KBM-7 (cell line): Measurements from ENCODE around the gene PRXL2A.
"Not testable (repeated sequence)": the region's sequence is repeated elsewhere in the genome, so short reads cannot be mapped to it uniquely, and the experiment has no call there.

Experiments used
- DNase-seq: peaks from one replicate; pipeline ENCODE4 v3.0.0-alpha.2; 2015
- in situ Hi-C: fragments of 300-500 bp; cut with MboI; formaldehyde crosslinking; loops from 2 replicates; pipeline ENCODE4 v1.14.3; 2020; ENCODE audit warnings: low sequenced_read_pairs, low pct_unique_long_range_greater_than_20kb, mixed read lengths

PRXL2A gene

DNA sequence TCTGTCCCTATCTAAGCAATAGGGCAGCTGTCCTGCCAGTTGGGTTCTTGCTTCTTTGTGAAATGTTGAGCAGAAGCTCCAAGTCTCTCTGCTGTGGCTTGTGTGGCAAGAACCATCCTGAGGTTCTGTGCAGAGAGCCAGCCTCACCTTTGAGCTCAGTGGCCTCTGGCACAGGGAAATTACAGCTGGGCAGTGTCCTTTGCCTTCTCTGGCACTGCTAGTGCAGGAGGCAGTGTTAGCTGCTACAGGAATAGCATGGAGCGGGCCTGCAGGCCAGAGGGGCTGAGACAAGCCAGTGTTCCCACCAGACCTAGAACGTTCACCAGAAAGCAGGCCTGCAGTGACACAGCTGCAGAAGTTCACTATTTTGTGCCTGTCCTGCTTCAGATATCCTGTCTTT is 1.8 kb downstream of the PRXL2A start:
- no peak for DNase-seq
- in situ Hi-C loops, result no loop called here

DNA sequence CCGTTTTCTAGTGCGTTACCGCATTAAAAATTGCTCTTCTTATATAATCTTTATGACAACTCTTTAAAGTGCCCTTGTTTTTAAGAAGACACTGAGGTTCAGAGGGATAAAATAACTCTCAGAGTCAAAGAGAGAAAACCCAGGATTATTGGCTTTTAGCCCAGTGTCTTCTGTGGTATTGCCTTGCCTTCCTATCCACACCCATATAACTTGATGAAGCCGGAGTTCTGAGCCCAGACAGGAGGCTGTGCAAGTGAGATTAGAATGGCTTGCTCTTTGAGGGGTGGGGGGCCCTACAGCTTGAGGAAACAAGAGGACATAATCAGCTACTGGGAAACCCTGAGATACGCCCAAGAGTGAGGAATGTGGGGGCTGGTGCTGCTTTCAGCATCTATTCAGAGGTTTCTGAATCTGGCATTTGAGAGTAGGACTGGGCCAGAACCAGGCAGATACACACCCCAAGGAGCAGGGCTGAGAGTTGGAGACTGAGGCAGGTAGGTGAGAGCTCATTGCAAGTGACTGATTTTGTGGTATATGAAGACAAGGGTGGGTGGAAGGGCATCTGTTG is 2.3 kb downstream of the PRXL2A start:
- no peak for DNase-seq

DNA sequence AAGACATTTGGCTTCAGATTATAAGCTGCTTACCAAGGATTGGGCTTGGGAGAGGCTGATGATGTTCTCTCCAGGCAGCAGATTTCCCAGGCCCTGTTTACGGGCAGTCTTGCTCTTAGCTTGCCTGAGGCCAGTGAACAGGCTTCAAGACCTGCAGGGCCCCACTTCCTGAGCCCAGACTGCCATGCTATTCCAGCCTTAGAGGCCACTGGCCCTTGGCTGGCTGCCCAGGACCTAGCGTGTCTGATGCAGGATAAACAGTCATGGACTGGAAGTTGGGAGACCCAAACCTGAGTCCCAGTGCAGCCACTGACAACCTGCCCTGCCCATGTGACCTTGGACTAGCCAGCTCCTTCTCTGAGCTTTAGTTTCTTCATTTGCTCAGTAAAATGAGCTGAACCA is 2.9 kb downstream of the PRXL2A start:
- in situ Hi-C loops, result no loop called here
- DNase-seq, result no peak

More for the DNA sequence above, 2.3 kb downstream of the PRXL2A start:
- in situ Hi-C loops, result no loop called here

DNA sequence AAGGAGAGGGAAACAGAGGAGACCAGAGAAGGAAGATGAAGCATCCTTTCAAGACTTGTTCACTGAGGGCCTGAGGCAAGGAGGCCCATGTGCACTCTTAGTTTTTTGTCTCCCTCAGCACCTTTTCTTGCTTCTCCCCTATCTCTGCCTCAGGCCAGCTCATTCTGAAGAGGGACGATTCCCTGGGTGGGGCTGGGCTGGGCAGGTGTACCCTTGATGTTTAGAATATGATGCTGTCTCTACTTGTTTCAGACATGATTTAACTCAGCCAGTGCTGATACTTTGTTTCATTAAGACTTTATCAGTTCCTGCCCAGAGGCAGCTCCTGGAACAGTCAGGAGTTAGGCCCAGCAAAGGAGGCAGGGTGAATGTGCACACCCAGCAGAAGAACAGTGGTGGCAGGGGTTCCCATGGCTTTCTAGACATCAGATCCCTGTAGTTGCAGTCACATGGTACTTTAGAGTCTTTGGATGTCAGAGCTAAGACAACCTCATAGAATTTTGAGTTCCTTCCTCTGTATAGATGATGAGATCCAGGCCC is 3.4 kb downstream of the PRXL2A start:
- DNase-seq, result no peak
- in situ Hi-C loops, result no loop called here

DNA sequence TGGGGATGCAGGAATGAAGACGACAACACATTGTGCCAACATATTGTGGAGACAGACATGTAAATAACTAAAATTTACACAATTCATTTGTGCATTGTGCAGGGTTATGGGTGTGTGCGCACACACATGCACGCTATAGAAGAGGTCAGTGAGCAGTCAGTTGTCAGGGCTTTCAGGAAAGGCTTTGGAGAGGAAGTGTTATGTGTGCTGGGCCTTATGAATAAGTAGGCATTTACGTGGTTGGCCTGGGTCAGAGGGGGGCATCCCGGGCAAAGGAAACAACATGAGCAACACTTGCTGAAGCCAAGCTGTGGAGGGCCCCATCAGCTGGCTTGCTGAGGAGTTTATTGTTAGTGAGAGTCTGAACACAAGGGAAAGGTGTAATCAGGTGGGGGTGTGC is 4.1 kb downstream of the PRXL2A start:
- no peak for DNase-seq
- in situ Hi-C loops, result no loop called here

DNA sequence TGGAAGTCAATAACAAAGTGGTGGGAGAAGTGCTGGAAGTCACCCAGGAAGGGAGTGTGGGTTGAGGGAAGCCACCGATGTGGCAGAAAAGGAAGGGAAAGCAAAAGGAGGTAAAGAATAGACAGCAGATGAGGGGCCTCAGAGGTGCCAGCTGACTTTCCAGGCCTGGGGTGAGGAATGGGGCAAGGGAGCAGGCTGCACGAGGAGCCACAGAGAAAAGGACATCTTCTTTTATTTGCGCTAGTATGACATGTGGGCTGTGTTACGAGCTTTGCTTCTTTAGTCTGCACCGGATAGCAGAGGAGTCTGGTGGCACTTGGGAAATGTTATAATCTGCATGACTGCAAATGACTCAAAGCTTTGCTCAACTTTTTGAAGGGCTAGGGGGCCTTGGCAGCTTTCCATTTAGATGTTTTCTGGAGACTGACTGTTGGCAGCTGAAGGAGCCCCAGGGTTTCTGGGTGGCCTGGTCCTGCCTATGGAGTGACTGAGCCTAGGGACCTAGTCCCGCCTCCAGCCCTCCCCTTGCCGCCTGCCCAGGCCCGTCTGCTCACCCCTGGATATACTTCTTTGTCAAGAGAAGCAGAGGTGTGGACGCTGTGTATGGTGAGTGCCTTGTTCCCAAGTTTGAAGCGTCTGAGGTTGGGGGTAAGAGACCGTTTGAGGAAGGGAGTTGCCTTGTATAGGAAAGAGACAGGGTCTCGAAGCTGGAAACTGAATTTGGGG is 5.1 kb downstream of the PRXL2A start:
- in situ Hi-C loops, result no loop called here
- DNase-seq, result no peak

DNA sequence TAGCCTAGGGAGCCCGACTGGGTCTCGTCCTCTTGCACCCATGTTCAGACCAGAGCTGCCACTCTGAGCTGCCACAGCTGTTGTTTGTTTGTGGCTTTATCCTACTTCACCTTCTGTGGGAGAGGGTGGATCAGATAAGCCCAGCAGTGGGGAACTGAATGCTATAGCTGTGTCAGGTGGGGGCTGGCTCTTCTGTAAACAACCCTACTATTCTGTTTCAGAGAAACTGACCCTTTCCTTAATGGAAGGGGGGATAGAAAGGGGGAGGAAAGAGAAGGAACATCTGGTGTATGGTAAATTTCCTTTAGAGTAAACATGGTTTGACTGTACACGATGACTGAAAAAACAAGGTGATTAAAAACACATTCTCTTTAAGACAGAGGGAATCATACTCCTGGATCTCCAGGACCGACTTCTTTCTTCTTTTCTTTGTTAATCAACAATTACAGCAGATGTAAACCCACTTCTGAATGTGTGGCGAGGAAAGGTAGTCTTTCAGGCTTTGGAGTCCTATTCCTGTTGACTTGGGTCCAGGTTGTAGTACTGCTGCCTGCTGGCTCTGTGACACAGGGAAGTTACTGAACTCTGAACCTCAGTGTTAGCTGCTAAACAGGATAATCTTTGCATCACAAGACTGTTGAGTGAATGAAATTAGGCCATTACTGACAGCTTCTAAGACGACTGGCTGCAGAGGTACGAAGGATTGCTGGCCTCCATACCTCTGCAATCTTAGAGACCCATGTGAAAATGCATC is 6.0 kb downstream of the PRXL2A start:
- DNase-seq, result no peak
- in situ Hi-C loops, result no loop called here

DNA sequence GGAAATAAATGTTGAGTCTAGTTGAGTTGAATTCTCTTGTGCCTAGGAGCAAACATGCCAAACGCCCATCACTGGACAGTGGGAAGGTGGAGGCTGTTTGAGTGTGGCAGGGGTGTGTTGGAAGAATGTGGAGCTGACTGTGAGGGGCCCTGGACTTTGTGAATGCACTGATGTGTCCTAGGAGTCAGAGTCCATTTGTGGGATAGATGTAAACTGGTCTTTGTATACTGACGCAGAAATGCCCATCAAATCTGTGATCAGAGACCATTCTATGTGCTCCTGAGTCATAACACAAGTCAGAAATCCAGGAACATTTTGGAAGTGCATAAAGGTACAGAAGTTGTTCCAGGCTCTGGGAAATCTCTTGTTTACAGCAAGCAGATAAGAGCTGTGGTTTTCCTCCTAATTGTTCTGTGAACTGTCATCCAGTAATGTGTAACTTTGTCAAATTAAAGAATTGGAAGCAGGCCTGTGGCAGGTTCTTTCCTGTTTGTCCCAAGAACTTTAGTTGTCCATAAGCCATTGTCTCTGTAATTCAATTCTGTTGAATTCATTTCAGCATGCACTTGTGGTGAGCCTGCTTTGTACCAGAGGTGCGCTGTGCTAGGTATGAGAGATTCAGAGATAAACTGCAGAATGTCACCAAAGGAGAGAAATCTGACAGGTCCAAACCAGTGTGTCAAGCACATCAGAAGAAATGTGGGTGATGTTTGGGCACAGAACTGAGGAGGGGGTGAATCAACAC is 7.6 kb downstream of the PRXL2A start:
- no peak for DNase-seq
- in situ Hi-C loops, result no loop called here

DNA sequence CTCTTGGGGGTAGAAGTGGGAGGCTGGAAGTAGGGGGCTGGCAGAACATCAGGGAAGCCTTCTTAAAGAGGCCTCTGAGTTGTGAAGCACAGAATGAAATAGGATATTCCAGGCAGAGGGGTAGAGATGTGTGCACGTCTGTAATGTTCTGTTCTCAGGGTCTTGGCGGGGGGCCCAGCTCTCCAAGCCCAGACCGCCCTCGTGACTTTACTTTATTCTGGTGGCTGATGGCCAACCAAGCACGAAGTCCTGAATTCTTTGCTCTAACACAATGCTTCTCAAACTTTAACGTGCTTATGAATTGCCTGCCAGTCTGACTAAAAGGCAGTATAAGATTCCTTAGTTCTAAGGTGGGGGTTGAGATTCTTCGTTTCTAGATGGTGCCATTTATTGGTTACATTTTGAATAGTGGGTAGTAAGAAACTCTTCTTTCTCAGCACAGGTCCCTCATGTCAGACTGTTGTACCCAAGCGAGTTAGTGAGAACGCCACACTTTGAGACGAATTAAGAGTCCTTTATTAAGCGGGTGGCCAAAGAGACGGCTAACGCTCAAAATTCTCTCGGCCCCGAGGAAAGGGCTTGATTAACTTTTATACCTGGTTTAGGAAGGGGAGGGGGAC is 8.2 kb downstream of the PRXL2A start:
- in situ Hi-C loops, result no loop called here
- DNase-seq, result no peak

DNA sequence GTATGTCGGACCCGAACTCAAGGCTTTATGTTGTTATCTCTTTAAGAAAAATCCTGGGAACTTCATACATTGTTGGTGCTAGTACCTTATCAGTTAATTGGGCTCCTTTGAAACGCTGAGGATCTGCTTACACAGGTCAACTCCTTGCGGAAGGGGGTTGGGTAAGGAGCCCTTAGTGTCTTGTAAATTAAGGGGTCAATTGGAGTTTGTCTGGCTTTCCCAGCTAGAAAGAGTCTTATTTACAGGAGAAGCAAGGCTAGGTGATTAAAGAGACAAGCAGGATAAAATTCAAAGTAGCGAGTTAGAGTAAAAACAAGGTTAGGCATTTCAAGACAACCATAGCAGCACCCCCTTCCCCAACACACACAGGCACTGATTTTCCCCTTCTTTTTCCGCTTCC is 8.9 kb downstream of the PRXL2A start:
- DNase-seq, in situ Hi-C loops: not testable (repeated sequence)

DNA sequence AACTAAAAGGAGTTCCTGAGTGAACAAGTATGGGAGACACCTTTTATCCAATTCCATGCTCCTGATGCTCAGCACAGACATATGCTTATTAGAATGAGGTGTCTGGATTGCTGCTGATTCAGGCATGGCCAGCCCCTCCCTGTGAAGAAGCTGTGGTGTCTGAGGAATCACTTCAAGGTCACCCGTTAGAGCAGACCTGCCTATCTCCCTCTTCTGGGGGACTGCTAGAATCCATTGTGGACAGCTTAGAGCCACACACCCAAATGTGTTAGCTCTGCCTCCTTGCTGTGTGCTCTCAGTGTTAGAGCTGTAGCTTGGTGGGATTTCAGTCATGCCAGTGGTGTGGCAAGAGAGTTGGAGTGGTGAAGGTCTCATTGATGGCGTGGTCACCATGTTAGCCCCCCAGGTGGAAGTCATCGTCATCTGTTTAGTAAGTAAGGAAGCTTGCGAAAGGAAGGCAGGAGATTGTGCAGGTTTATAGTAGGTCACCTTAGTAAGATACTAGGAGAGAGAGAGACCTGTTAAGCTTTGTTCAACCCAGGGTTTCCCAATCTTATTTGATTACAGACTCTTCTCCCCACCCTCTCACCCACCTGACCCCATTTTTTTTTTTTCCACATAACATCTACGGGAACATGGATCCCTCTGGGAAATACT is 12.8 kb downstream of the PRXL2A start:
- in situ Hi-C loops, result no loop called here

DNA sequence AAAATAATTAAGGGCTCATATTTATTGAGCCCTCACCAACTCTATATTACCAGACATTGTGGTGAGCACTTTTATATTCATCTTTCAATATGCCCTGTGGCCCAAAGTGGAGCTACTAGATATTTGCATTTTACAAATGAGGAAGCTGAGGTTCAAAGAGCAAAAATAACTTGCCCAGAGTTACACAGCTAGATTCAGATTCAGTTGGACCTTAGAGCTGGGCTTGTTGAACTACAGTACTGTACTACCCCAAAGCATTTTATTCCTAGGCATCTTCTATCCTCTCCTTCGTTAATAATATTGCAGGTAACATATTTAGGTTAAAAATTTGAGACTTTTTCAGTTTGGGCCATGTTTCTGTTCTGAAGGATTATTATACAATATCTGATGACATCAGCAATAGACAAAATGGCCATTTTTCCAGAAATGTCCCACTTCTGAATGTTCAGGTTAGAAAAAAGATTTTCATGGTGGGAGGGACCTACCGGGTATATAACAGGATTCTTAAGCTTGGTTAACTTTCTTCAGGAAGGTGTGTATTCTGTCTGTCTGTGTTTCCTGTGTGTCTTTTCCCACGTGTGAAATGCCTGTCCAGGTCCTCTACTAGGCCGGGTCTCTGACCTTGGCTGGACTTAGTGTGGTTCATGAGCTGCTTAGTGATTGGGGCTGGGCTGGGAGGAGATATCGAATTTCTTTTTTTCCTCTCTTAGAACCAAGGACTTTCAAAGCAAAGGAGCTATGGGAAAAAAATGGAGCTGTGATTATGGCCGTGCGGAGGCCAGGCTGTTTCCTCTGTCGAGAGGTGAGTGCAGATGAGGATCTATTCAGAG is 13.6 kb downstream of the PRXL2A start:
- in situ Hi-C loops, result no loop called here
- DNase-seq, result no peak

More for the DNA sequence above, 12.8 kb downstream of the PRXL2A start:
- no peak for DNase-seq

DNA sequence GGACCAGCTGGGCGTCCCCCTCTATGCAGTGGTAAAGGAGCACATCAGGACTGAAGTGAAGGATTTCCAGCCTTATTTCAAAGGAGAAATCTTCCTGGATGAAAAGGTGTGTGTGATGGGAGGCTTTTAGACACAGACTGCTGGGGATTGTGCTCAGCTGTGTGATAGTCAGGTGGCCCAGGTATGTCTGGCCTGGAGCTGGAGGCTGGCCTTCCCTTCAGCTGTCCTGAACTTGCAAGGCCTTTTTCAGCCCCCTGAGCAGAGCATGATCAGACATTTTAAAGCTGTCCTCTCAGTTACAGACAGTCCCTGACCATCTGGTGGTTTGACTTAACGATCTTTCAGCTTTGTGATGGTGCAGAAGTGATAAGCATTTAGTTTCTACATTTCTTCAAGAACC is 17.6 kb downstream of the PRXL2A start:
- in situ Hi-C loops, result no loop called here

DNA sequence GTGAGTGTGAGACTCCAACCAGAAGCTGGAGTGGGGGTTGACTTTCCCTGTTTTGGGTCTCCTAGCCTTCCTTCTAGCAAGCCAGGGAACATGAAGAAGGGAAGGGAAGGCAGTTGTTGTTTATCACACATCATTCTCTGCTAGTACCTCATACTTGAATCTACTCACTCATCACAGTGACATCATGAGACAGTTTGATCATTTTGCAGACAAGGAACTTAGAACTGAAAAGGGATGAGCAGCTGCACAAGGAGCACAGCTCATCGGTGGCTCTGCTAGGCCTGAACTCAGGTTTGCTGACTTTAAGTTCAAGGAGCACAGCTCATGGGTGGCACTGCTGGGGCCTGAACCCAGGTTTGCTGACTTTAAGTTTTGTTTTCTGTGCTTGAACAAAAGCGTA is 19.2 kb downstream of the PRXL2A start:
- DNase-seq, result no peak
- in situ Hi-C loops, result no loop called here

More for the DNA sequence above, 17.6 kb downstream of the PRXL2A start:
- no peak for DNase-seq

DNA sequence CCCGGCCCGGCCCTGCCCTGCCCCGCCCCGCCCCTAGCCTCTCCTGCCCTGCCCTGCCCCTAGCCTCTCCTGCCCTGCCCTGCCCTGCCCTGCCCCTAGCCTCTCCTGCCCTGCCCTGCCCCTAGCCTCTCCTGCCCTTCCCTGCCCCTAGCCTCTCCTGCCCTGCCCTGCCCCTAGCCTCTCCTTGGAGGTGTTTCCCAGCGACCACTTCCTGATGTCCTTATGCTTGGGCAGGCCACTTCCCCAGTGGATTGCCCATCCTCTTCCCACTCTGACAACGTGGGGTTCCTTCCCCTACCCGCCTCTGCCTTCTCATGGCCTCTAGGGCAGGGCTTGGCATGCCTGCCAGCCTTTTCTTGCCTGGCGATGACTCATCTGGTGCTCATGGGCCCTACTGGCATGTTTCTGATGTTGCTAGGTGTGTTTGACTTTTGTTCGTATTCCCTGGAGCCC is 21.2 kb downstream of the PRXL2A start:
- in situ Hi-C loops, result no loop called here
- no peak for DNase-seq

DNA sequence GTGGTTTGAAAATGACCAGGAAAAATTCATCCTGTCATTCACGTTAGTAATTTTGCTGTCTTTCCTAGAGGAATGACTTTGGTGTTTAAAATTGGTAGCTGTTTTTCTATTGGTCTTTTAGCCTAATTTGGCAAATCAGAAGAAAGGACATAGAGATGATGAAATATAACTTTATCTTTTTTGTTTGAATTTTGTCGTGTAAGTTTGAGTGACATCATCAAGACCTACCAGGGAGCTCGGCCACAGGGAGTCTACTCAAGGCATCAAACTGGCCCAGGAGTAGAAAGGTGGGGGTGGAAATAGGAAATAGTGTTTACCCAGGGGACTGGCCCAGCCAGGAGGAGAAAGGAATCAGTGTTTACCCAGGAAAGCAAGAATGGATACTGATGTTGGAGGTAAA is 24.8 kb downstream of the PRXL2A start:
- DNase-seq, result no peak
- in situ Hi-C loops, result no loop called here

DNA sequence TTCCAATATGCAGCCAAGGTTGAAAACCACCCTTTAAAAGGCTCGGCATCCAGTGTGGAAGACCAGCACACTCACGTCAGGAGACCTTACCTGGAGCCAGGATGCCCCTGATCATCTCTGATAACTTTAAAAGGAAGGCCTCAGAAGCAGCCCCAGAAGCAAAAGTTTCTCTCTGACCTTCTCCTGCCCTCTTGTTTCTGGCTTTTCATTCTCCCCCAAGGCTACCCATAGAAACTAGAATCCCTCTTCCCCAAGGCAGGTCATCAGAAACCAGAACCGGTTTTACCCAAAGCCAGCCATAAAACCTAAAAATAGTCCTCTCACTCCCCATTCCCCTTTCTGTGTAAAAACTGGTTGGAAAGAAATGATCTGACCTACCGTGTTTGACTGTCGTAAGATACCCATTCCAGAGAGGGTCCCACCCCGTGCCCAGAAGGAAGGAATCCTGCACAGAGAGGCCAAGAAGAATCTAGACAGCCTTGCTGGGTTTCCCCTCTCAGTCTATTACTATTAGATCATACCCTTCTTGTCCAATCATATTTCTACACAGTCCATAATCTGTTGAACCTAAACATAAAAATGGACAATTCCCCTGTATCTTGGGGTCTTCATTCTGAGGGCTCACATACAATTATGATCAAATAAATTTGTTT is 28.2 kb downstream of the PRXL2A start:
- DNase-seq, result no peak
- in situ Hi-C loops, result no loop called here
